Stimulated activated naive CD8-positive, alpha-beta T cell treated with anti-CD3 and anti-CD28 coated beads, Interleukin-15, Interleukin-2, amounts not matched to agents 100 ng/mL and 50 ng/mL, for 24 hours (primary cell): ENCODE results near the gene NPIPA3.
"Not testable (repeated sequence)": the region's sequence is repeated elsewhere in the genome, so short reads cannot be mapped to it uniquely, and the experiment has no call there.

Experiments
- H3K27ac Mint-ChIP-seq: one replicate; pipeline ENCODE4 v1.8.0; 2021; ENCODE audit warnings: mild to moderate bottlenecking, mixed read lengths
- H3K27me3 Mint-ChIP-seq: one replicate; pipeline ENCODE4 v1.8.0; 2021; ENCODE audit warnings: mixed read lengths
- H3K36me3 Mint-ChIP-seq: one replicate; pipeline ENCODE4 v1.8.0; 2021; ENCODE audit warnings: low read depth, mixed read lengths
- H3K4me1 Mint-ChIP-seq: one replicate; pipeline ENCODE4 v1.8.0; 2021; ENCODE audit warnings: low read depth, mixed read lengths
- H3K4me3 Mint-ChIP-seq: one replicate; pipeline ENCODE4 v1.8.0; 2021; ENCODE audit warnings: mild to moderate bottlenecking, mixed read lengths
- H3K9me3 Mint-ChIP-seq: one replicate; pipeline ENCODE4 v1.8.0; 2021; ENCODE audit warnings: mixed read lengths

The NPIPA3 gene

DNA sequence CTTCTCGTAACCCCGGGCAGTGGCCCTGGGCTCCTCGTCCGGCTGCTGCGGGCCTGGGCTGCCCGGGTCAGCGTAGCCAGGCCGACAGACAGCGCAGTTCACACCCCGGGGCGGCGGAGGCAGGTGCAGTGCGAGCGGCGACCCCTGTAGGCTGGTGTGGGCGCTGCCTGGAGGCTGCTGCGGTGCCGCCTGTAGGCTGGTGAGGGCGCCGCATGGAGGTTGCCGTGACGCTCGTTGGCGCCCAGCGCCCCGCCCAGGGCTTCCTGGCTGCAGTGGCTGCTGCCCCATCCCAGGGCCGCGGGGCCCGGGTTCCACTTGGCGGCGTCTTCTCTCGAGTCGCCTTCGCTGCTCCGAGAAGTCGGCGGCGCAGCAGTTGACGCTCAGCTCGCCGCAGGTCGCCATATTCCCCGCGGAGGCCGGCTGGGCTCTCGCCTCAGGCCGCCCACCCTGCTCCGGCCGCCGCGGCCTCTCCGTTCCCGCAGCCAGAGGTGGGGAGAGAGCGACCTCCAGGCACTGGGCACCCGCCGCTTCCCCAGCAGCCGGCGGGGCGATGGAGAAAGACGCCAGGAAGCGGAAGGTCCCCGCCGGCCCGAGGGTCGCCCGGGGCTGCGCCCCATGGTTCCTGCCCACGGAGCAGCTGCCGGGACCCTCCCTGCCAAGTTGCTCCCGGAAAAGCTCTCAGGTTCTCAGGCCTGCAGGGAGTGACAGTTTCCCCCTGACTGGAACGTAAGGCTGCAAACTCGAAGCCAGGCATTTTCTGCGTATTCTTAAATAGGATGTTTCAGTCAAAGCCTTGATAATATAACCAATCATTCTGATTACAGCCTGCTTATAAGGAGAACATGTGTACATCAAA, at the start of gene NPIPA3:
TSS of gene NPIPA3 (plus strand) at position 256 of the 856 bp plus-strand sequence. CDS start 5,533 bp downstream, outside the sequence.
- H3K9me3 Mint-ChIP-seq, H3K27ac Mint-ChIP-seq, H3K4me3 Mint-ChIP-seq, H3K36me3 Mint-ChIP-seq, H3K4me1 Mint-ChIP-seq, H3K27me3 Mint-ChIP-seq: not testable (repeated sequence)

DNA sequence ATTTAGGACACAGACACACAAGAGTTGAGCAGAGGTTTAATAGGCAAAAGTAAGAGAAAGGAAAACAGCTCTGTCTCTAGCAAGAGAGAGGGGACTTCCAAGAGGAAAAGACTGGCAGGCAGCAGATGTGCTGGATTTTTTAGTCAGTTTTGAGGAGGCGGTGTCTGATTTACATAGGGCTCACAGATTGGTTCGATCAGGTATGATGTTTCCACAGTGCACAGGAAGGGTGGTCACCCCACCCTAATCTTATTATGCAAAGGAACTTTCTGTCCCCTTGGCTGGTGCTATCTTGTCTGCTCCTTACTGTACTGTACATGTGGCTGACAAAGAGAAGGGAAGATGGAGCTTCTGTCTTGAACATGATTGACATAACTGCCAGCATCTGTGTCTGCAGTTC, 45.1 kb upstream of the NPIPA3 start:
- no peak overlapping the region for H3K4me3 Mint-ChIP-seq
- H3K4me1 Mint-ChIP-seq, result peaks cover 7% of the 10 kb centered on the region
- peaks cover 56% of the 10 kb centered on the region for H3K36me3 Mint-ChIP-seq
- no peaks in the 10 kb centered on the region for H3K9me3 Mint-ChIP-seq
- H3K27me3 Mint-ChIP-seq, result no peaks in the 10 kb centered on the region
- H3K27ac Mint-ChIP-seq, result peak overlapping the region; percentile 83

DNA sequence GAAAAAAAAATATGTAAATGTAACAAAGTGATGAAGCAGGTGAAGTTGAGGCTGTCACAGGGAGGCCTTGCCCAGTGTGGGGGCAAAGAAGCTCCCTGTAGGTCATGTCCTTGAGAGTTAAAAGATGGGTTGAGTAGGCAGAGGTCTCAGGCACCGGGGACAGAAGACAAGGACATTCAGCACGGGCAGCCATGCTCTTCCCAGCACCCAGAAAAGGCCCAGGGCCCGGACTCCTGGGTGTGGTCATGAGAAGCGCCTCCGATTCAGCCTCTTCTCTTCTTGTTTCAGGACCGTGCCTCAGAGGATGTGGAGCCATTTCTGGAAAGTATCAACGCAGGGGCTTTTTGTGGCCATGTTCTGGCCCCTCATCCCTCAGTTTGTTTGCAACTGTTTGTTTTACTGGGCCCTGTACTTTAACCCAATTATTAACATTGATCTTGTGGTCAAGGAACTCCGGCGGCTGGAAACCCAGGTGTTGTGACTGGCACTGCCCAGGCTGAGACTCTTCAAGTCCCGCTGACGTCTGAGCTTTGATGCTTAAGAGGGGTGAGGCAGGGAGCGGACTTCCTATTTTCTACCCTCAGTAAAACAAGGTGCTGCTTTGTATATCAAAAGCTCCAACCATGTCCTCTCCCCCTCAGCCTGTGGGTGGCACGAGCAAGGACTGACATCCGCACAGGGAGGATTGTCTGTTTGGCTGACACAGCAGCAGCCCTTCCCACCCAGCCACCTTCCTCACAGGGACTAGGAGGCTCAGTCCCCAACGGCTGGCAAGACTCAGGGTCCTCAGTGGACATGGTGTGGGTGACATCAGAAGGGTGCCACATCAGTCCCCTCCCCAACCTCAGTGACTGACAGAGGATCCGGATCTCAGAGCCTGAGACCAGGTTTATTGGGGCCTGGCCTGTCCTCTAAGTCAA, 35.6 kb upstream of the NPIPA3 start:
- Mint-ChIP-seq H3K9me3 (no peaks in the 10 kb centered on the region), H3K4me1 (peaks cover 4% of the 10 kb centered on the region), H3K27ac (no peak overlapping the region), H3K4me3 (no peak overlapping the region), H3K36me3 (peaks cover 56% of the 10 kb centered on the region), H3K27me3 (no peaks in the 10 kb centered on the region)

DNA sequence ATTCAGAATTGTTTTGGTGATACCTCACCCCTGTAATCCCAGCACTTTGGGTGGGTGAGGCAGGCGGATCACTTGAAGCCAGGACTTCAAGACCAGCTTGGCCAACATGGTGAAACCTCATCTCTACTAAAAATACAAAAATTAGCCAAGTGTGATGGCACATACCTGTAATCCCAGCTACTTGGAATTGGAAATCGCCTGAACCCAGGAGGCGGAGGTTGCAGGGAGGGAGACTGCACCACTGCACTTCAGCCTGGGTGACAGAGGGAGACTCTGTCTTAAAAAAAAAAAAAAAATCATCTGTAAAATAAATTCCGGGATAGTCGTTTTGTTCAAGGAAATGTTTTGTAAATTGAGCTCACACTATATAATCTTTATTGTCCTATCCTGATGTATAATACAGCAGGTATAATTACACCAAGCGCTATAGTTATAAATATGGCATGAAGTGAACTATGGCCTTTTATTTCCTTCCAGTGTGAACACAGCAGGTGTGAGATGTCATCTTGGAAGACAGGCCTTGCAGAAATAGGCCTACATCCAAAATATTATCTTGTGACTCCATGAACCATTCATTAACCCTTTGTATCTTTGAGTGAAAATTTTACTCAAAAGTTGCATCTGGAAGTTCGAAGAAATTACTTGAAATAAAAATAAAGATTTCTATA, 34.5 kb upstream of the NPIPA3 start:
- Mint-ChIP-seq H3K27ac (no peak overlapping the region), H3K36me3 (peaks cover 52% of the 10 kb centered on the region), H3K4me3 (no peak overlapping the region), H3K9me3 (no peaks in the 10 kb centered on the region), H3K27me3 (no peaks in the 10 kb centered on the region), H3K4me1 (peaks cover 5% of the 10 kb centered on the region)

DNA sequence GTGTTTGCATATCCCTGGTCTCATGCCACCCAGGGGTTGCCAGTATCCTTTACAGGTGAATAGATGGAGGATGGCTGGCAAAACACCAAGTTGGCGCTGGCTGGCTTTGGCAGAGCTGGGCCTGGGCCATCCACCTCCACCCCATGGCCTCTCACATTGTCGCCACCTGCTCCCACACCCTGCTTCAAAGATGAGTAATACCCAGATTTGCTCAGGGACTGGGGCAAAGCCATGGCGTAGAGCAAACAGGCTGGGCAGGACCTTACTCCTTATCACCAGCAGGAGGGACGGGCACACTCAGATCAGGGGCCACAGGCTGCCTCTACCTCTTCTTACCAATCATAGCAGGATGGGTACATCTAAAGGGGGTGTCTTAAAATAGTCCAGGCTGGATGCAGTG, 33.4 kb upstream of the NPIPA3 start:
- Mint-ChIP-seq H3K4me3 (no peak overlapping the region), H3K36me3 (peaks cover 41% of the 10 kb centered on the region), H3K27ac (no peak overlapping the region), H3K4me1 (peaks cover 5% of the 10 kb centered on the region), H3K27me3 (no peaks in the 10 kb centered on the region), H3K9me3 (no peaks in the 10 kb centered on the region)

DNA sequence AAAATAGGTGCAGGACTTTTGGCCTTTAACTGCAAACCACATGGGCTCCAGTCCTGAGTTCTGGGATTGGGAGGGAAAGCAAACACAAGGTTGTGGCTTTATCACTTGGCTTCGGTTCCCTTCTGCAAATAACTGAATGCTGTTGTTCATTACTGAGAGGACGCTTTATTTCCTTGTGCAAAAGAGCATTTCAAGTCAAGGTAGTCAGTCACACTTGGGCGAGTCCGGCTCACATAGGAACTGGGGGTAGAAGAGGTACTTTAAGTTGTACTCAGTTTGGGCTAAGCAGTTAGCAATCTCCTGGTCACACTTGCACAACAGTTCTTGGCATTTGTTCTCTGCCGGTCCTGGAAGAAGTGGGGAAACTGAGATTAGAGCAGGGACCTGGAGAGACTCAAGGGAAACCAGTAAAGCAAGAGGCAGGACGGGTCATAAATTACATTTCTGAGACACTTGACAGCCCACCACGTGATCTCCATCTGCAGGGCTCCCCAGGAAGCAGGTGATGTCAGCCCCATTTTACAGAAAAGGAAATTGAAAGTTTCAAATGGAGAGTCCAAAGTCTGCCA, 30.7 kb upstream of the NPIPA3 start:
- Mint-ChIP-seq H3K36me3 (peaks cover 19% of the 10 kb centered on the region), H3K27ac (no peak overlapping the region), H3K27me3 (no peaks in the 10 kb centered on the region), H3K9me3 (no peaks in the 10 kb centered on the region), H3K4me3 (no peak overlapping the region), H3K4me1 (peaks cover 5% of the 10 kb centered on the region)

DNA sequence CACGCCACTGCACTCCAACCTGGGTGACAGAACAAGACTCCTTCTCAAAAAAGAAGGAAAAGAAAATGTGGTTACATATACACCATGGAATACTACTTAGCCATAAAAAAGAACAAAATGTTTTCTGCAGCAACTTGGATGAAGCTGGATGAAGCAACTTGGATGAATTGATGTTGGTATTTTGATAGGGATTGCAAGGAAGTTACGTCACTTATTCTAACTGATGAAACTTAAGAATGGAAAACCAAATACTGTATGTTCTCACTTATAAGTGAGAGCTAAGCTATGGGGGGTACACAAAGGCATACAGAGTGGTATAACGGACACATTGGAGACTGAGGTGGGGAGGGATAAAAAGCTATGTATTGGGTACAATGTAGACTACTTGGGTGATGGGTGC, 26.6 kb upstream of the NPIPA3 start:
- no peaks in the 10 kb centered on the region for H3K9me3 Mint-ChIP-seq
- H3K4me1 Mint-ChIP-seq, result peaks cover 5% of the 10 kb centered on the region
- no peak overlapping the region for H3K4me3 Mint-ChIP-seq
- no peaks in the 10 kb centered on the region for H3K27me3 Mint-ChIP-seq
- H3K36me3 Mint-ChIP-seq, result no peaks in the 10 kb centered on the region
- no peak overlapping the region for H3K27ac Mint-ChIP-seq

DNA sequence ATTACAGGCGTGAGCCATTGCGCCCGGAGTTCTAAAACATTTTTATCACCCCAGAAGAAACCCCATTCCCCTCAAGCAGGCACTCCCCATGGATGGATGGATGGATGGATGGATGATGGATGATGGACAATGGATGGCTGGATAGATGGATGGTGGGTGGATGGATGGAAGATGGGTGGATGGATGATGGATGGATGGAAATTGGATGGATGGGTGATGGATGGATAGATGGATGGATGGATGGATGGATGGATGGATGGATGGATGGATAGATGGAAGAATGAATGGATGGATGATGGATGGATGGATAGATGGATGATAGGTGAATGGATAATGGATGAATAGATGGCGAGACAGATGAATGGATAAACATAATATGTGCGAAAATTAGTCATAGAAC, 25.6 kb upstream of the NPIPA3 start:
- H3K27ac Mint-ChIP-seq, result no peak overlapping the region
- no peaks in the 10 kb centered on the region for H3K27me3 Mint-ChIP-seq
- no peaks in the 10 kb centered on the region for H3K9me3 Mint-ChIP-seq
- H3K36me3 Mint-ChIP-seq, result no peaks in the 10 kb centered on the region
- no peak overlapping the region for H3K4me3 Mint-ChIP-seq
- peaks cover under 1% of the 10 kb centered on the region for H3K4me1 Mint-ChIP-seq

DNA sequence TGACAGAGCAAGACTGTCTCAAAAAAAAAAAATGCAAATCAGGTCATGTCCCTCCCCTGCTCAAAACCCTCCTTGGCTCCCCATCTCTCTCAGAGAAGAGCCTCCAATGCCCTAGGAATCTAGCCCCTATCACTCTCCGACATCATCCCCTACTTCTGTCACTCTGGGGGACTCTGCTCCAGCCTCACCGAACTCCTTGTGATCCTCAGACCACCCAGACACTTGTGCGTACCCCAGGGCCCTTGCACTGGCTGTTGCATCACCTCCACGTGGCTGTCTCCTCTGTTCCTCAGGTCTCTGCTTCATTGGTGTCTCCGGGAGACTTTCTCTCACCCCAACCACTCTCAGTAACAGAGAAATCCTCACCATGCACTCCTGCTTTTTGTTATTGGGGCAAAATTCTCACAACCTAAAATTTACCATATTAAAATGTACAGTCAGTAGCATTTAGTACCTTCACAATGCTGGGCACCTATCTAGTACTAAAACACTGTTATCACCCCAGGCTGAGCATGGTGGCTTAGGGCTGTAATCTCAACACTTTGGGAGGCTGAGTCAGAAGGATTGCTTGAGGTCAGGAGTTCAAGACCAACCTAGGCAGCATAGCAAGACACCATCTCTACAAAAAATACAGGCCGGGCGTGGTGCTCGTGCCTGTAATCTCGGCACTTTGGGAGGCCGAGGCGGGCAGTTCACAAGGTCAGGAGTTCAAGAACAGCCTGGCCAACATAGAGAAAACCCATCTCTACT, 24.3 kb upstream of the NPIPA3 start:
- H3K4me3 Mint-ChIP-seq, result no peak overlapping the region
- no peaks in the 10 kb centered on the region for H3K36me3 Mint-ChIP-seq
- H3K9me3 Mint-ChIP-seq, result no peaks in the 10 kb centered on the region
- no peaks in the 10 kb centered on the region for H3K4me1 Mint-ChIP-seq
- H3K27ac Mint-ChIP-seq, result no peak overlapping the region
- no peaks in the 10 kb centered on the region for H3K27me3 Mint-ChIP-seq

DNA sequence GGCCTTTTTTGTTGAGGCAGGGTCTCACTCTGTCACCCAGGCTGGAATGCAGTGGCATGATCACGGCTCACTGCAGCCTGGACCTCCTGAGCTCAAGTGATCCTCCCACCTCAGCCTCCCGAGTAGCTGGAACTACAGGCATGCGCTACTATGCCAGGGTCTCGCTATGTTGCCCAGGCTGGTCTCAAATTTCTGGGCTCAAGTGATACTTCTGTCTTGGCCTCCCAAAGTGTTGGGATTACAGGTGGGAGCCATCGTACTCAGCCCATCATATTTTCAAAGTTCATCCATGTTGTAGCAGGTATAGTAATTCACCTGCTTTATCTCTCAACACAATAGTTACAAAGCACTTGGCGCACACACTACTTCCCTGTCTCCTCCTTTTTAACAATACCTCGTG, 22.8 kb upstream of the NPIPA3 start:
- H3K4me1 Mint-ChIP-seq, H3K27ac Mint-ChIP-seq, H3K36me3 Mint-ChIP-seq, H3K4me3 Mint-ChIP-seq, H3K9me3 Mint-ChIP-seq, H3K27me3 Mint-ChIP-seq: not testable (repeated sequence)

DNA sequence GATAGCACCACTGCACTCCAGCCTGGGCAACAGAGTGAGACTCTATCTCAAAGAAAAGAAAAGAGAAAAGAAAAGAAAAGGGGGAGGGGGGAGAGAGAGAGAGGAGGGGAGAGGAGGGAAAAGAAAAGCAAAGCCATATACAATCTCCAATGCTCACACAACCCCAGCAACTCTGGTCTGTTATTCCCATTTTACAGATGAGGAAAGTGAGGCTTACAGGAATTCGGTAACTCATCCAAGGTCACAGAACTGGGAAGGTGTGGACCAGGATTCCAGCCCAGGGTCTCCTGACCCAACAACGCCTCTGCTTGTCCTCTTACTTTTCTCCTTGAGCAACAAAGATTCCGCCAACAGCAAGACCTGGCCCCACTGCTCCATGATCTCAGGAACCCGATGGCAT, 22.1 kb upstream of the NPIPA3 start:
- Mint-ChIP-seq H3K27me3 (no peaks in the 10 kb centered on the region), H3K36me3 (no peaks in the 10 kb centered on the region), H3K27ac (no peak overlapping the region), H3K9me3 (no peaks in the 10 kb centered on the region), H3K4me1 (no peaks in the 10 kb centered on the region), H3K4me3 (no peak overlapping the region)

DNA sequence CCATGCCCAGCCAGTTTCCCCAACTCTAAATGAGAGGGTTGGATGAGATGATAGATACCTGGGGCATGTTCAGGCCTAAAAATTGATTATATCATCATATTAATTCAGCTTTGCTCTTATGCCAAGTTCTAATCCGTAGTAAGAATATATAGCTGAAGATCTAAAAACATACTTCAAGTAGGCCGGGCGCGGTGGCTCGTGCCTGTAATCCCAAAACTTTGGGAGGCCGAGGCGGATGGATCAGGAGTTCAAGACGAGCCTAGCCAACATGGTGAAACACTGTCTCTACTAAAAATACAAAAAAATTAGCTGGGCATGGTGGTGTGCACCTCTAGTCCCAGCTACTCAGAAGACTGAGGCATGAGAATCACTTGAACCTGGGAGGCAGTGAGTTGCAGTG, 21.1 kb upstream of the NPIPA3 start:
- H3K27ac Mint-ChIP-seq, result no peak overlapping the region
- no peaks in the 10 kb centered on the region for H3K27me3 Mint-ChIP-seq
- H3K4me1 Mint-ChIP-seq, result no peaks in the 10 kb centered on the region
- H3K36me3 Mint-ChIP-seq, result no peaks in the 10 kb centered on the region
- H3K9me3 Mint-ChIP-seq, result no peaks in the 10 kb centered on the region
- no peak overlapping the region for H3K4me3 Mint-ChIP-seq

DNA sequence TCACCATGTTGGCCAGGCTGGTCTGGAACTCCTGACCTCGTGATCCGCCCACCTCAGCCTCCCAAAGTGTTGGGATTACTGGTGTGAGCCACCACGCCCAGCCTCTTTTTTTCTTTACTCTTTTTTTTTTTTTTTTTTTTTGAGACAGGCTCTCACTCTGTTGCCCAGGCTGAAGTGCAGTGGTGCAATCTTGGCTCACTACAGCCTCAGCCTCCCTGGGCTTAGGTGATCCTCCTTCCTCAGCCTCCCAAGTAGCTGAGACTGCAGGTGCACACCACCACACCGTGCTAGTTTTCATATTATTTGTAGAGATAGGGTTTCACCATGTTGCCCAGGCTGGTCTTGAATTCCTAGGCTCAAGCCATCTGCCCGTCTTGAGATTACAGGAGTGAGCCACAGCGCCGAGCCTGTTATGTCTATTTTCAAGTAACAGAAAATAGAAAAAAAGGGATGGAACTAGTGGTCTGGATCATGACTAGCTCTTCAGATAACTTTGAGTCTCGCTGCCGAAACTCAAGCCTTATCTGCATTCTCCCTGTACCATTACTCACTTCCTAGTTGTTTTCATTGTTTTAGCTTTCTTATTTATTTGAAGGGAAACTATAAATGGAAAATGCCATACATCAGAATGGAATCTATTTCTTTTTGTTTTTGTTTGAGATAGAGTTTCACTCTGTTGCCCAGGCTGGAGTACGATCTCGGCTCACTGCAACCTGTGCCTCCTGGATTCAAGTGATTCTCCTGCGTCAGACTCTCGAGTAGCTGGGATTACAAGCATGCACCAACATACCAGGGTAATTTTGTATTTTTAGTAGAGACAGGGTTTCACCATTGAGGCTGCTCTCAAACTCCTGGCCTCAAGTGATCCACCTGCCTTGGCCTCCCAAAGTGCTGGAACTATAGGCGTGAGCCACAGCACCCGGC, 17.1 kb upstream of the NPIPA3 start:
- H3K36me3 Mint-ChIP-seq, H3K4me3 Mint-ChIP-seq, H3K27me3 Mint-ChIP-seq, H3K27ac Mint-ChIP-seq, H3K4me1 Mint-ChIP-seq, H3K9me3 Mint-ChIP-seq: not testable (repeated sequence)
